Mesendoderm (in vitro differentiated cells): ENCODE data around the gene DPYSL4.

Experiments used
- DNase-seq: peaks from one replicate; pipeline ENCODE4 v3.0.0; 2013
- H2AK5ac ChIP-seq: 2 replicates; pipeline ENCODE4 v1.6.1; 2013; ENCODE audit warnings: low read length, inconsistent platforms
- H2BK120ac ChIP-seq: 2 replicates; pipeline ENCODE4 v1.6.1; 2013; ENCODE audit warnings: low read depth, mild to moderate bottlenecking, low read length, moderate library complexity, mixed read lengths
- H2BK15ac ChIP-seq: replicated peaks from 2 replicates; pipeline ENCODE4 v1.6.1; 2013; ENCODE audit warnings: low read depth, mild to moderate bottlenecking, moderate library complexity
- H2BK5ac ChIP-seq: 2 replicates; pipeline ENCODE4 v1.6.1; 2013; ENCODE audit warnings: low read length, inconsistent platforms
- H3K18ac ChIP-seq: 2 replicates; pipeline ENCODE4 v1.6.1; 2013; ENCODE audit warnings: mild to moderate bottlenecking, low read length, mixed read lengths
- H3K23ac ChIP-seq: one replicate; pipeline ENCODE4 v1.6.1; 2013; ENCODE audit warnings: low read length
- H3K27ac ChIP-seq: 2 replicates; pipeline ENCODE4 v1.5.1; 2013; ENCODE audit warnings: low read depth, mild to moderate bottlenecking, inconsistent platforms, low read length, moderate library complexity
- H3K27me3 ChIP-seq: 2 replicates; pipeline ENCODE4 v1.6.1; 2013; ENCODE audit warnings: low read length, control low read depth, mild to moderate bottlenecking, inconsistent platforms; ENCODE audit not compliant: insufficient read depth, poor library complexity
- H3K36me3 ChIP-seq: 2 replicates; pipeline ENCODE4 v1.6.1; 2013; ENCODE audit warnings: low read length, inconsistent platforms; ENCODE audit not compliant: control insufficient read depth, insufficient read depth
- H3K4ac ChIP-seq: one replicate; pipeline ENCODE4 v1.6.1; 2013; ENCODE audit warnings: low read depth, mild to moderate bottlenecking, low read length, moderate library complexity
- H3K4me1 ChIP-seq: 2 replicates; pipeline ENCODE4 v1.6.1; 2013; ENCODE audit warnings: low read depth, low read length, inconsistent platforms; ENCODE audit not compliant: control insufficient read depth
- H3K4me2 ChIP-seq: 2 replicates; pipeline ENCODE4 v1.6.1; 2013; ENCODE audit warnings: low read length
- H3K4me3 ChIP-seq: 2 replicates; pipeline ENCODE4 v1.5.1; 2013; ENCODE audit warnings: mild to moderate bottlenecking, low read length
- H3K56ac ChIP-seq: one replicate; pipeline ENCODE4 v1.6.1; 2013; ENCODE audit warnings: low read length
- H3K79me1 ChIP-seq: 2 replicates; pipeline ENCODE4 v1.6.1; 2013; ENCODE audit warnings: low read length, inconsistent platforms
- H3K79me2 ChIP-seq: 2 replicates; pipeline ENCODE4 v1.6.1; 2013; ENCODE audit warnings: mild to moderate bottlenecking, low read length; ENCODE audit not compliant: control insufficient read depth, insufficient read depth
- H3K9ac ChIP-seq: 2 replicates; pipeline ENCODE4 v1.6.1; 2013; ENCODE audit warnings: low read length, inconsistent platforms
- H4K5ac ChIP-seq: one replicate; pipeline ENCODE4 v1.6.1; 2013; ENCODE audit warnings: low read length
- H4K8ac ChIP-seq: one replicate; pipeline ENCODE4 v1.6.1; 2013; ENCODE audit warnings: low read depth, mild to moderate bottlenecking, control low read depth, low read length, moderate library complexity
- WGBS: extraction: QIAGEN DNeasy Blood & Tissue Kit; methylation state at CpG from one replicate; pipeline ENCODE4 v1.1.7; 2013; ENCODE audit warnings: low lambda C conversion rate, missing lambda C conversion rate; ENCODE audit not compliant: insufficient coverage; ENCODE audit errors: extremely low coverage; 5-methylcytosine and 5-hydroxymethylcytosine counted together

The DPYSL4 gene

DNA sequence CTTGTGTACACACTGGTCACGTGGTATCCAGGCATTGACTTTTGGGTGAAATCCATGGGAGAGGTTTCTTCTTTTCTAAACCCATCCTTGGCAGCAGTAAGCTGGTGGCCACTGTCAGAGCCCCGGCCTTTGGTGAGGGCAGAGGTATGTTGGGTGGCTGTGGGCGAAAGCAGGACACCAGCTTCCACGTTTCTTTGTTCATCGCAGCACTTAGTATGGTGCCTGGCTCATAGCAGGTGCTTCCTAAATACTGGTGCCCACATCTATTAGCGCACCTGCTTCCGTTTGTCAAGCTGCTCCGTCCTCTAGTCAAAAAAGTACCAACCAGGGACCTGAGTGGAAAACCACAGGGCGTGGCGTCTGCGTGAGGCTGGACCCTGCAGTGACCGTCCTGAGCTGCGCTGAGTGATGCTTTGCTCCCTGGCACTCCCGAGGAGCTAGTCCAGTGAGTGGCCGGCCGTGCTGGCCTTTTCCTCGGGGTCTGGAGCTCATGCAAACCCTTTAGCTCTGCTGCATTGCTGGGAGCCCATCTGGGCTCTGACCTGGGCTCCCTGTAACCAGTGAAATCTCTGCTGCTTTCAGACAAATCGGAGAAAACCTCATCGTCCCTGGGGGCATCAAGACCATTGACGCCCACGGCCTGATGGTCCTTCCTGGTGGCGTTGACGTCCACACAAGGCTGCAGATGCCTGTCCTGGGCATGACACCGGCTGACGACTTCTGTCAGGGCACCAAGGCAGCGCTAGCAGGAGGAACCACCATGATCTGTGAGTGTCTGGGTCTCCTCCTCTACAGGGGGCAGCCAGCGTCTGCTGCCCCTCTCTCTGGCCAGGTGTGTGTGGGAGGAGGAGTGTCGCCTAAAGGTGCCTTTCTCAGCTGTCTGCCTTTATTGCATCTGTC, 5.6 kb downstream of the DPYSL4 start:
- Histone ChIP-seq H3K4me1 (no peaks in the 10 kb centered on the region), H4K5ac (no peak overlapping the region), H3K79me2 (no peaks in the 10 kb centered on the region), H3K27ac (no peak overlapping the region), H2BK120ac (no peak overlapping the region), H3K79me1 (no peaks in the 10 kb centered on the region), H3K9ac (no peak overlapping the region), H3K18ac (no peak overlapping the region), H3K4me2 (no peak overlapping the region), H4K8ac (no peak overlapping the region), H3K36me3 (no peaks in the 10 kb centered on the region), H2BK5ac (no peak overlapping the region), H3K27me3 (peaks cover 11% of the 10 kb centered on the region), H3K56ac (no peak overlapping the region), H3K4ac (no peak overlapping the region), H2AK5ac (no peak overlapping the region), H2BK15ac (no peak overlapping the region), H3K23ac (no peak overlapping the region), H3K4me3 (no peak overlapping the region)
- no CpG with 5 or more reads among the region's 28 CpGs for WGBS
- DNase-seq = no peak

DNA sequence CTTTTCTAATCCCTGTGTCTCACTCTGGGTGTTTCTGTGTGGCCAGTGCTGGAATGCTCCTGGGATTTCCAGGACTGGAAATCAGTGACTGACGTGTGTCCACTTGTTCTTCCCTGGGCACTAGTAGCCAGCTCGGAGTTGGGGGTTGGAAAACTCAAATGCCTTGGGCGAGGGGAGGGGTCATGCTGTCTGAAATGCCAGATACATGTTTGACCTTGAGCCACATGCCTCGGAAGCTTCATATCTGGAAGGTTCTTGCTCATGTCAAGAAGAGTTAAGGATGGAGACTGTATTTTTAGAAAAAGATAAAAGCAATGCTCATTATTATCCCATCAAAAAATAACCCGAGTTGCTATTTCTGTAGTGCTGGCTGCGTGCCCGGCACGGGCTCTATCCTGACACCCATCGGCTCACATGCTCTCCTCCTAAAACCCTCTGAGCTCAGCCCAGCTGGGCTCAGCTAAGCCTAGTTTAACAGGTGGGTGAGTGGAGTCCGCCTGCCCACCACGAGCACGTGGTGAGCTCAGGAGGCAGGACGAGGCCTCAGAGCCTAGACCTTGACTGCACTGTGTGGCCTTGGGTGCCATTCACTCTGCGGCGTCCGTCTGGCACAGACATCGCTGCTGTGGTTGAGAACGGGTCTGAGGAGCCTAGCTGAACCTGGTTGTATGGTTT, 6.4 kb downstream of the DPYSL4 start:
- no peak overlapping the region for H4K5ac ChIP-seq
- H3K79me1 ChIP-seq = no peaks in the 10 kb centered on the region
- H4K8ac ChIP-seq = no peak overlapping the region
- H2AK5ac ChIP-seq = no peak overlapping the region
- H3K4me2 ChIP-seq = no peak overlapping the region
- H2BK5ac ChIP-seq = no peak overlapping the region
- no peaks in the 10 kb centered on the region for H3K79me2 ChIP-seq
- H3K36me3 ChIP-seq = no peaks in the 10 kb centered on the region
- no peak for DNase-seq
- no peak overlapping the region for H2BK120ac ChIP-seq
- WGBS = no CpG with 5 or more reads among the region's 18 CpGs
- H3K27ac ChIP-seq = no peak overlapping the region
- no peaks in the 10 kb centered on the region for H3K4me1 ChIP-seq
- no peak overlapping the region for H3K4me3 ChIP-seq
- H3K4ac ChIP-seq = no peak overlapping the region
- no peak overlapping the region for H3K23ac ChIP-seq
- no peak overlapping the region for H2BK15ac ChIP-seq
- no peak overlapping the region for H3K56ac ChIP-seq
- no peak overlapping the region for H3K18ac ChIP-seq
- peaks cover 3% of the 10 kb centered on the region for H3K27me3 ChIP-seq
- H3K9ac ChIP-seq = no peak overlapping the region

DNA sequence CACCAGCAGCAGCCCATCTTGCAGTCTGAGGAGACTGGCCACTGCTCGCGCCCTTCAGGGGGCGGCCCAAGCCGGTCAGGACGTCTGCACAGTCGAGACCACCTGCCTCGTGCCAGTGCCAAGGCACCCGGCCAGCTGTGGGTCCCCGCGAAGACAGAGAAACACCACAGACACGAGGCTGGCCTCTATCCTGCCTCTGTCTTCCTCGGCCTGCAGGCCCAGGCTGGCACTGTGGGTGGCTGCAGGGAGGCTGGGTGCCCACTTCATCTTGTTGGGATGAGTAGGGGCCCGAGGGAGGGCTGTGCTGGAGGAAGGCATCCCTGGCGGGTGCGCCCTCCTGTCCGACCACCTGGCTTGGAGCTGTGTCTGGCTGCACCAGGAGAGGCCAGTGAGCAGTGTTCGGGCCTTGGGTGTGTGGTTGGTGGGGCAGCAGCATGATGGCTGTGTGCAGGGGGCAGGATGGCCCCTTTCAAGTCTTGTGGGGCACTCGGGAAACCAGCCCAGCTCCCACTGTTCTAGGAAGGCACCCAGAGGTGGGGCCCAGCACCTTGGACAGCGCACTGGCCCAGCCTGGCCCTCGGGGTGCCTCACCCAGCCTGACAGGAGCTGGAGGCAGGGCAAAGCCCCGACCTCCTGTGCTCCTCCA, 7.3 kb downstream of the DPYSL4 start:
- no peak overlapping the region for H3K4me3 ChIP-seq
- no peak overlapping the region for H2AK5ac ChIP-seq
- H3K79me2 ChIP-seq = no peaks in the 10 kb centered on the region
- no peak overlapping the region for H3K4me2 ChIP-seq
- no peak overlapping the region for H3K18ac ChIP-seq
- H3K36me3 ChIP-seq = no peaks in the 10 kb centered on the region
- H3K79me1 ChIP-seq = no peaks in the 10 kb centered on the region
- no peak overlapping the region for H2BK120ac ChIP-seq
- no peaks in the 10 kb centered on the region for H3K4me1 ChIP-seq
- no peaks in the 10 kb centered on the region for H3K27me3 ChIP-seq
- H4K8ac ChIP-seq = no peak overlapping the region
- H2BK5ac ChIP-seq = no peak overlapping the region
- DNase-seq = no peak
- H3K27ac ChIP-seq = no peak overlapping the region
- H3K23ac ChIP-seq = no peak overlapping the region
- no peak overlapping the region for H3K4ac ChIP-seq
- H3K56ac ChIP-seq = no peak overlapping the region
- WGBS = no CpG with 5 or more reads among the region's 21 CpGs
- H2BK15ac ChIP-seq = no peak overlapping the region
- no peak overlapping the region for H3K9ac ChIP-seq
- H4K5ac ChIP-seq = no peak overlapping the region

DNA sequence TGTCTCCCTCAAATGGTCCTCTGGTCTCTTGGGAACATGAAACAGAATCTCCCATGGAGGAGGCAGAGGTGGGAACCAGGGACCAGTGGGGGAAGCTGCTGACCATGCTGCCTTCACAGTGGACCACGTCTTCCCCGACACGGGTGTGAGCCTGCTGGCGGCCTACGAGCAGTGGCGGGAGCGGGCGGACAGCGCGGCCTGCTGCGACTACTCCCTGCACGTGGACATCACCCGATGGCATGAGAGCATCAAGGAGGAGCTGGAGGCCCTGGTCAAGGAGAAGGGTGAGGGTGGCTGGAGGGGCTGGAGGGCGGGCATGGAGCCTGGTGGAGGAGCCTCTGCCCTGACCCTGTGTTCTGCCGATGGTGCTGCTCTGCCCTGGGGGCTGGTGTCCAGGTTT, 8.0 kb downstream of the DPYSL4 start:
- no peaks in the 10 kb centered on the region for H3K27me3 ChIP-seq
- no peak overlapping the region for H3K23ac ChIP-seq
- no peaks in the 10 kb centered on the region for H3K4me1 ChIP-seq
- no peak overlapping the region for H2BK15ac ChIP-seq
- WGBS = no CpG with 5 or more reads among the region's 15 CpGs
- H3K36me3 ChIP-seq = no peaks in the 10 kb centered on the region
- no peaks in the 10 kb centered on the region for H3K79me1 ChIP-seq
- H3K56ac ChIP-seq = no peak overlapping the region
- H3K18ac ChIP-seq = no peak overlapping the region
- no peak overlapping the region for H2BK120ac ChIP-seq
- no peaks in the 10 kb centered on the region for H3K79me2 ChIP-seq
- H3K27ac ChIP-seq = no peak overlapping the region
- H3K4me2 ChIP-seq = no peak overlapping the region
- H3K9ac ChIP-seq = no peak overlapping the region
- no peak for DNase-seq
- no peak overlapping the region for H4K5ac ChIP-seq
- H3K4ac ChIP-seq = no peak overlapping the region
- no peak overlapping the region for H3K4me3 ChIP-seq
- H2BK5ac ChIP-seq = no peak overlapping the region
- H2AK5ac ChIP-seq = no peak overlapping the region
- H4K8ac ChIP-seq = no peak overlapping the region

DNA sequence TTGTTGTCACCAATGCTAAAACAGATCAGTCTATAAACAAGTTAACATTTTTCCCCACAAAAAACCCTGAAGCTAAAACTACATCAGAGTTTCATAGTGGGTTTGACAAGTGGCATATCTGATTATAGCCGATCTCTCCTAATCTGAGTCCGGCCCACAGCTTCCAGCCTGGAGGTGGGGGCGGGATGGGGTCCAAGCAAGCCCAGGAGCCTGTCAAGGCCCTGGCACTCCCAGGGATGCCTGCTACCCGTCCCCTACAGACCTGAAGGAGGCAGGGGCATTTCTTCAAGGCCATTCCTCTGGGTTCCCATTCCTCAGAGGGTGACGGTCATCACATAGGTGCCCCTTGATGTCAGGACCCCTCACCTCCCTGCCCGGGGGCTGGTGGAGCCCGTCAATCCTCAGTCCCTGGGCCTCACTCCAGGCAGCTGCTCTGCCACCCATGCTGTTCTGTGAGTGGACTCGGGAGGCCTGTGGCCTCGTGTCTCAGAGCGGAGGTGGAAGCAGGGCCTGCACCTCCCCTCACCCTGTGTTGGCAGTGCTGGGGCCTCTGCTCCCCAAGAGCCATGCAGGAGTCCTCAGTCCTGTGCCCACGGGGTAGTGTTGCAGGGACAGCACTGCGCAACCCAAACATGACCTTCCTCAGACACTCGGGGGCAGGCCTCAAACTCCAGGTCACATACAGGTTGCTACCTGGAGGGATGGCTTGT, 8.8 kb downstream of the DPYSL4 start:
- no peak overlapping the region for H2AK5ac ChIP-seq
- H3K4me1 ChIP-seq = no peaks in the 10 kb centered on the region
- no peaks in the 10 kb centered on the region for H3K79me2 ChIP-seq
- no peak overlapping the region for H3K9ac ChIP-seq
- H4K5ac ChIP-seq = no peak overlapping the region
- H3K4me2 ChIP-seq = no peak overlapping the region
- no peak overlapping the region for H3K4me3 ChIP-seq
- H3K79me1 ChIP-seq = no peaks in the 10 kb centered on the region
- DNase-seq = no peak
- H3K4ac ChIP-seq = no peak overlapping the region
- no peaks in the 10 kb centered on the region for H3K27me3 ChIP-seq
- no peak overlapping the region for H3K27ac ChIP-seq
- no peak overlapping the region for H3K56ac ChIP-seq
- no peaks in the 10 kb centered on the region for H3K36me3 ChIP-seq
- no peak overlapping the region for H2BK120ac ChIP-seq
- no CpG with 5 or more reads among the region's 13 CpGs for WGBS
- no peak overlapping the region for H4K8ac ChIP-seq
- no peak overlapping the region for H2BK5ac ChIP-seq
- H2BK15ac ChIP-seq = no peak overlapping the region
- no peak overlapping the region for H3K18ac ChIP-seq
- H3K23ac ChIP-seq = no peak overlapping the region
